ENCODE measurements around the gene CTNND1. TPM values are rescaled to one million over a fixed set of nuclear protein-coding genes. Genes with fewer than 3 reads are reported as not detected.

CTNND1 gene
- total and polyA plus RNA-seq, 10 of the 15 experiments (the other 5 are each of a cell fraction or from before 2014, with no cell fraction given): 4.7 to 70.0 (median 30.0) TPM

DNA sequence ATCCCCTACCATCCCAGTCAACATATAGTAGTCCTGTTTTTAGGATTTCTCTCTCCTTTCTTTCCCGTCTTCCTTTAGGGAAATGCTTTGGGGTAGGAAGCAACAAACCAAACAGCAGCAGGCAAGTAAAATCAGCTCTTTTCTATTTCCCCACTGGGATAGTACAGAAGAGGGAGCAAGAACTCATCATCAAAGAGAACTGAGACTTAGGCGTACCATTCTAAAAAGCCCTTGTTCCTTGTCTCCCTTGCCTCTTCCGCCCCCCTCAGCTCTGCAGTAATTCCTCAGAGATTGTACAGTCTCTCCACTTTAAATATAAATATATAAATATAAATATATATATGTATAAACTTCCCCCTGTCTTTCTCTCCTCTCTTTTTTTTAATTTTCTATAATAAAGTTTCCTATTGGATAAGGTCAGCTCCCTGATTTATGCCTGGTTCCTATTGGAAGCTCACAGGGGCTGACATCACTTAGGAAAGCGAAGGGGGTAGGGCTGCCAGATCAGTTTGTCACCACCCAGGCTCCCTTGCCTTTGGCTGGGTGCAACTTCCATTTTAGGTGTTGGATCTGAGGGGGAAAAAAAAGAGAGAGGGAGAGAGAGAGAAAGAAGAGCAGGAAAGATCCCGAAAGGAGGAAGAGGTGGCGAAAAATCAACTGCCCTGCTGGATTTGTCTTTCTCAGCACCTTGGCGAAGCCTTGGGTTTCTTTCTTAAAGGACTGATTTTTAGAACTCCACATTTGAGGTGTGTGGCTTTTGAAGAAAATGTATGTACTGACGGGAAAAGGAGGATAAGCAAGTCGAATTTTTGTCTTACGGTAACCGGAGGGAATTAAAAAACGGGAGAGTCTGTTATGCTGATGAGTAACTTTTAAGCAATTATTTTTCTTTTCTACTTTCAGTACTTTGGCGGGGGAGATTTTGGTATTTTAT is at the start of gene CTNND1 (continued):
- TF ChIP-seq, protein P1, sequence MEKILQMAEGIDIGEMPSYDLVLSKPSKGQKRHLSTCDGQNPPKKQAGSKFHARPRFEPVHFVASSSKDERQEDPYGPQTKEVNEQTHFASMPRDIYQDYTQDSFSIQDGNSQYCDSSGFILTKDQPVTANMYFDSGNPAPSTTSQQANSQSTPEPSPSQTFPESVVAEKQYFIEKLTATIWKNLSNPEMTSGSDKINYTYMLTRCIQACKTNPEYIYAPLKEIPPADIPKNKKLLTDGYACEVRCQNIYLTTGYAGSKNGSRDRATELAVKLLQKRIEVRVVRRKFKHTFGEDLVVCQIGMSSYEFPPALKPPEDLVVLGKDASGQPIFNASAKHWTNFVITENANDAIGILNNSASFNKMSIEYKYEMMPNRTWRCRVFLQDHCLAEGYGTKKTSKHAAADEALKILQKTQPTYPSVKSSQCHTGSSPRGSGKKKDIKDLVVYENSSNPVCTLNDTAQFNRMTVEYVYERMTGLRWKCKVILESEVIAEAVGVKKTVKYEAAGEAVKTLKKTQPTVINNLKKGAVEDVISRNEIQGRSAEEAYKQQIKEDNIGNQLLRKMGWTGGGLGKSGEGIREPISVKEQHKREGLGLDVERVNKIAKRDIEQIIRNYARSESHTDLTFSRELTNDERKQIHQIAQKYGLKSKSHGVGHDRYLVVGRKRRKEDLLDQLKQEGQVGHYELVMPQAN (conservative IDR thresholded peaks at IDR 0.05): no peak
- TF ChIP-seq SMARCA5 (IDR thresholded peaks at IDR 0.05): no peak
- no peak for TF ChIP-seq RCOR1 (conservative IDR thresholded peaks at IDR 0.05; ENCODE audit: low read depth, low read length)
- TF ChIP-seq, protein P2, sequence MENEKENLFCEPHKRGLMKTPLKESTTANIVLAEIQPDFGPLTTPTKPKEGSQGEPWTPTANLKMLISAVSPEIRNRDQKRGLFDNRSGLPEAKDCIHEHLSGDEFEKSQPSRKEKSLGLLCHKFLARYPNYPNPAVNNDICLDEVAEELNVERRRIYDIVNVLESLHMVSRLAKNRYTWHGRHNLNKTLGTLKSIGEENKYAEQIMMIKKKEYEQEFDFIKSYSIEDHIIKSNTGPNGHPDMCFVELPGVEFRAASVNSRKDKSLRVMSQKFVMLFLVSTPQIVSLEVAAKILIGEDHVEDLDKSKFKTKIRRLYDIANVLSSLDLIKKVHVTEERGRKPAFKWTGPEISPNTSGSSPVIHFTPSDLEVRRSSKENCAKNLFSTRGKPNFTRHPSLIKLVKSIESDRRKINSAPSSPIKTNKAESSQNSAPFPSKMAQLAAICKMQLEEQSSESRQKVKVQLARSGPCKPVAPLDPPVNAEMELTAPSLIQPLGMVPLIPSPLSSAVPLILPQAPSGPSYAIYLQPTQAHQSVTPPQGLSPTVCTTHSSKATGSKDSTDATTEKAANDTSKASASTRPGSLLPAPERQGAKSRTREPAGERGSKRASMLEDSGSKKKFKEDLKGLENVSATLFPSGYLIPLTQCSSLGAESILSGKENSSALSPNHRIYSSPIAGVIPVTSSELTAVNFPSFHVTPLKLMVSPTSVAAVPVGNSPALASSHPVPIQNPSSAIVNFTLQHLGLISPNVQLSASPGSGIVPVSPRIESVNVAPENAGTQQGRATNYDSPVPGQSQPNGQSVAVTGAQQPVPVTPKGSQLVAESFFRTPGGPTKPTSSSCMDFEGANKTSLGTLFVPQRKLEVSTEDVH (IDR thresholded peaks at IDR 0.05; ENCODE audit: low read depth, partially characterized antibody): no peak
- no peak for TF ChIP-seq CBX3 (IDR thresholded peaks at IDR 0.05; ENCODE audit: borderline replicate concordance, low read depth)
- no peak for TF ChIP-seq CHD4 (IDR thresholded peaks at IDR 0.05)
- TF ChIP-seq ETV6 (conservative IDR thresholded peaks at IDR 0.05 in 1 of 2, IDR thresholded peaks at IDR 0.05 in 1 of 2; ENCODE audit: borderline replicate concordance in 1 of 2, low read depth in 1 of 2): no peak
- TF ChIP-seq NR2F1 (conservative IDR thresholded peaks at IDR 0.05): no peak
- TF ChIP-seq YBX1 (IDR thresholded peaks at IDR 0.05): no peak
- no peak for TF ChIP-seq RAD21 (IDR thresholded peaks at IDR 0.05; ENCODE audit: insufficient read depth, low read depth, low read length)
- peak; percentile 70 for TF ChIP-seq SP1 (IDR thresholded peaks at IDR 0.05; ENCODE audit: low read depth, low read length)
- TF ChIP-seq, protein P3, sequence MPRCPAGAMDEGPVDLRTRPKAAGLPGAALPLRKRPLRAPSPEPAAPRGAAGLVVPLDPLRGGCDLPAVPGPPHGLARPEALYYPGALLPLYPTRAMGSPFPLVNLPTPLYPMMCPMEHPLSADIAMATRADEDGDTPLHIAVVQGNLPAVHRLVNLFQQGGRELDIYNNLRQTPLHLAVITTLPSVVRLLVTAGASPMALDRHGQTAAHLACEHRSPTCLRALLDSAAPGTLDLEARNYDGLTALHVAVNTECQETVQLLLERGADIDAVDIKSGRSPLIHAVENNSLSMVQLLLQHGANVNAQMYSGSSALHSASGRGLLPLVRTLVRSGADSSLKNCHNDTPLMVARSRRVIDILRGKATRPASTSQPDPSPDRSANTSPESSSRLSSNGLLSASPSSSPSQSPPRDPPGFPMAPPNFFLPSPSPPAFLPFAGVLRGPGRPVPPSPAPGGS (IDR thresholded peaks at IDR 0.05; ENCODE audit: borderline replicate concordance, insufficient read depth, low read depth, low read length, poor library complexity, severe bottlenecking): no peak
- TF ChIP-seq EGR1 (IDR thresholded peaks at IDR 0.05; ENCODE audit: borderline replicate concordance in 1 of 2, low read depth in 2 of 2, low read length in 2 of 2): no peak
- TF ChIP-seq GABPA (IDR thresholded peaks at IDR 0.05; ENCODE audit: low read depth): no peak
- no peak for TF ChIP-seq BMI1 (IDR thresholded peaks at IDR 0.05; ENCODE audit: borderline replicate concordance)
- TF ChIP-seq ZNF207 (IDR thresholded peaks at IDR 0.05; ENCODE audit: borderline replicate concordance): no peak
- TF ChIP-seq, protein P4, sequence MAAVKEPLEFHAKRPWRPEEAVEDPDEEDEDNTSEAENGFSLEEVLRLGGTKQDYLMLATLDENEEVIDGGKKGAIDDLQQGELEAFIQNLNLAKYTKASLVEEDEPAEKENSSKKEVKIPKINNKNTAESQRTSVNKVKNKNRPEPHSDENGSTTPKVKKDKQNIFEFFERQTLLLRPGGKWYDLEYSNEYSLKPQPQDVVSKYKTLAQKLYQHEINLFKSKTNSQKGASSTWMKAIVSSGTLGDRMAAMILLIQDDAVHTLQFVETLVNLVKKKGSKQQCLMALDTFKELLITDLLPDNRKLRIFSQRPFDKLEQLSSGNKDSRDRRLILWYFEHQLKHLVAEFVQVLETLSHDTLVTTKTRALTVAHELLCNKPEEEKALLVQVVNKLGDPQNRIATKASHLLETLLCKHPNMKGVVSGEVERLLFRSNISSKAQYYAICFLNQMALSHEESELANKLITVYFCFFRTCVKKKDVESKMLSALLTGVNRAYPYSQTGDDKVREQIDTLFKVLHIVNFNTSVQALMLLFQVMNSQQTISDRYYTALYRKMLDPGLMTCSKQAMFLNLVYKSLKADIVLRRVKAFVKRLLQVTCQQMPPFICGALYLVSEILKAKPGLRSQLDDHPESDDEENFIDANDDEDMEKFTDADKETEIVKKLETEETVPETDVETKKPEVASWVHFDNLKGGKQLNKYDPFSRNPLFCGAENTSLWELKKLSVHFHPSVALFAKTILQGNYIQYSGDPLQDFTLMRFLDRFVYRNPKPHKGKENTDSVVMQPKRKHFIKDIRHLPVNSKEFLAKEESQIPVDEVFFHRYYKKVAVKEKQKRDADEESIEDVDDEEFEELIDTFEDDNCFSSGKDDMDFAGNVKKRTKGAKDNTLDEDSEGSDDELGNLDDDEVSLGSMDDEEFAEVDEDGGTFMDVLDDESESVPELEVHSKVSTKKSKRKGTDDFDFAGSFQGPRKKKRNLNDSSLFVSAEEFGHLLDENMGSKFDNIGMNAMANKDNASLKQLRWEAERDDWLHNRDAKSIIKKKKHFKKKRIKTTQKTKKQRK (IDR thresholded peaks at IDR 0.05; ENCODE audit: low read depth, low read length): no peak
- TF ChIP-seq SMAD5 (IDR thresholded peaks at IDR 0.05; ENCODE audit: low read depth): no peak
- TF ChIP-seq RUNX3 (IDR thresholded peaks at IDR 0.05; ENCODE audit: low read length): peak; percentile 19; the same call in 1 of the 2 replicates

Measured in GM12878 (cell line).